HEK293 (cell line): ENCODE results near the gene ADIPOR2.
A peak's percentile ranks its signal among the peaks of the same experiment; 100 is the strongest.

Experiments
- FEZF1 ChIP-seq: fragments of 450-650 bp; formaldehyde crosslinking; IDR thresholded peaks from 2 replicates; pipeline ENCODE4 v1.5.1; 2016; ENCODE audit warnings: missing biosample characterization, missing genetic modification characterization
- MZF1 ChIP-seq: fragments of 450-650 bp; formaldehyde crosslinking; IDR thresholded peaks from 2 replicates; pipeline ENCODE4 v1.5.1; 2017; ENCODE audit warnings: missing biosample characterization, missing genetic modification characterization, borderline replicate concordance
- PRDM1 ChIP-seq: fragments of 450-650 bp; formaldehyde crosslinking; IDR thresholded peaks from 2 replicates; pipeline ENCODE4; 2016; ENCODE audit warnings: missing biosample characterization, missing genetic modification characterization
- RBAK ChIP-seq: fragments of 450-650 bp; formaldehyde crosslinking; IDR thresholded peaks from 2 replicates; pipeline ENCODE4 v1.5.1; 2016; ENCODE audit warnings: missing biosample characterization, missing genetic modification characterization
- SALL2 ChIP-seq: fragments of 450-650 bp; formaldehyde crosslinking; IDR thresholded peaks from 2 replicates; pipeline ENCODE4 v1.5.0; 2017; ENCODE audit warnings: missing biosample characterization, mild to moderate bottlenecking, missing genetic modification characterization, borderline replicate concordance
- SCRT2 ChIP-seq: fragments of 450-650 bp; formaldehyde crosslinking; IDR thresholded peaks from 2 replicates; pipeline ENCODE4 v1.5.1; 2016; ENCODE audit warnings: missing biosample characterization, missing genetic modification characterization
- YY1 ChIP-seq: fragments of 450-650 bp; formaldehyde crosslinking; IDR thresholded peaks from 2 replicates; pipeline ENCODE4 v1.5.1; 2018; ENCODE audit warnings: missing biosample characterization, missing genetic modification characterization
- ZBTB48 ChIP-seq: fragments of 450-650 bp; formaldehyde crosslinking; IDR thresholded peaks from 2 replicates; pipeline ENCODE4 v1.5.1; 2016; ENCODE audit warnings: missing biosample characterization, missing genetic modification characterization
- ZFP3 ChIP-seq: fragments of 450-650 bp; formaldehyde crosslinking; IDR thresholded peaks from 2 replicates; pipeline ENCODE4 v1.5.1; 2016; ENCODE audit warnings: low read depth, missing biosample characterization, missing genetic modification characterization
- ZIC2 ChIP-seq: fragments of 450-650 bp; formaldehyde crosslinking; IDR thresholded peaks from 2 replicates; pipeline ENCODE4 v1.5.1; 2016; ENCODE audit warnings: missing biosample characterization, missing genetic modification characterization
- ZNF169 ChIP-seq: fragments of 450-650 bp; formaldehyde crosslinking; IDR thresholded peaks from 2 replicates; pipeline ENCODE4 v1.5.1; 2016; ENCODE audit warnings: missing biosample characterization, missing genetic modification characterization
- ZNF221 ChIP-seq: fragments of 450-650 bp; formaldehyde crosslinking; IDR thresholded peaks from 2 replicates; pipeline ENCODE4 v1.5.1; 2017; ENCODE audit warnings: missing biosample characterization, missing genetic modification characterization, borderline replicate concordance
- ZNF266 ChIP-seq: fragments of 450-650 bp; formaldehyde crosslinking; IDR thresholded peaks from 2 replicates; pipeline ENCODE4 v1.5.1; 2016; ENCODE audit warnings: missing biosample characterization, missing genetic modification characterization, low read depth
- ZNF335 ChIP-seq: fragments of 450-650 bp; formaldehyde crosslinking; conservative IDR thresholded peaks from 2 replicates; pipeline ENCODE4 v1.5.1; 2016; ENCODE audit warnings: missing biosample characterization, missing genetic modification characterization
- ZNF366 ChIP-seq: fragments of 450-650 bp; formaldehyde crosslinking; conservative IDR thresholded peaks from 2 replicates; pipeline ENCODE4 v1.5.1; 2016; ENCODE audit warnings: missing biosample characterization, missing genetic modification characterization
- ZNF423 ChIP-seq: fragments of 450-650 bp; formaldehyde crosslinking; IDR thresholded peaks from 2 replicates; pipeline ENCODE4 v1.5.1; 2016; ENCODE audit warnings: missing biosample characterization, missing genetic modification characterization
- ZNF501 ChIP-seq: fragments of 450-650 bp; formaldehyde crosslinking; IDR thresholded peaks from 2 replicates; pipeline ENCODE4 v1.5.1; 2016; ENCODE audit warnings: missing biosample characterization, missing genetic modification characterization
- ZNF548 ChIP-seq: fragments of 450-650 bp; formaldehyde crosslinking; IDR thresholded peaks from 2 replicates; pipeline ENCODE4 v1.5.1; 2016; ENCODE audit warnings: missing biosample characterization, missing genetic modification characterization
- ZNF596 ChIP-seq: fragments of 450-650 bp; IDR thresholded peaks from 2 replicates; pipeline ENCODE4 v1.5.0; 2018; ENCODE audit warnings: missing biosample characterization, mild to moderate bottlenecking, missing genetic modification characterization, moderate library complexity
- ZNF623 ChIP-seq: fragments of 450-650 bp; formaldehyde crosslinking; IDR thresholded peaks from 2 replicates; pipeline ENCODE4 v1.5.1; 2016; ENCODE audit warnings: missing biosample characterization, missing genetic modification characterization
- ZNF629 ChIP-seq: fragments of 450-650 bp; formaldehyde crosslinking; IDR thresholded peaks from 2 replicates; pipeline ENCODE4 v1.5.1; 2017; ENCODE audit warnings: missing biosample characterization, missing genetic modification characterization
- ZNF707 ChIP-seq: fragments of 450-650 bp; formaldehyde crosslinking; IDR thresholded peaks from 2 replicates; pipeline ENCODE4 v1.5.1; 2016; ENCODE audit warnings: missing biosample characterization, missing genetic modification characterization
- ZNF791 ChIP-seq: fragments of 450-650 bp; formaldehyde crosslinking; IDR thresholded peaks from 2 replicates; pipeline ENCODE4 v1.5.1; 2016; ENCODE audit warnings: missing biosample characterization, missing genetic modification characterization
- ZNF792 ChIP-seq: fragments of 450-650 bp; formaldehyde crosslinking; IDR thresholded peaks from 2 replicates; pipeline ENCODE4 v1.5.1; 2016; ENCODE audit warnings: missing biosample characterization, missing genetic modification characterization
- TF ChIP-seq, protein P1 (sequence below): fragments of 450-650 bp; formaldehyde crosslinking; IDR thresholded peaks from 2 replicates; pipeline ENCODE4 v1.5.1; 2016; ENCODE audit warnings: missing biosample characterization, missing genetic modification characterization
- TF ChIP-seq, protein P2 (sequence below): fragments of 450-650 bp; formaldehyde crosslinking; IDR thresholded peaks from 2 replicates; pipeline ENCODE4 v1.5.1; 2016; ENCODE audit warnings: missing biosample characterization, missing genetic modification characterization
- TF ChIP-seq, protein P3 (sequence below): IDR thresholded peaks from 2 replicates; pipeline ENCODE4 v1.6.1; 2011; ENCODE audit warnings: mild to moderate bottlenecking, low read depth, low read length, borderline replicate concordance
- TF ChIP-seq, protein P4 (sequence below): fragments of 450-650 bp; formaldehyde crosslinking; IDR thresholded peaks from 2 replicates; pipeline ENCODE4 v1.5.1; 2016; ENCODE audit warnings: missing biosample characterization, missing genetic modification characterization
- TF ChIP-seq, protein P5 (sequence below): fragments of 450-650 bp; formaldehyde crosslinking; IDR thresholded peaks from 2 replicates; pipeline ENCODE4 v1.5.1; 2017; ENCODE audit warnings: missing biosample characterization, missing genetic modification characterization
- TF ChIP-seq, protein P6 (sequence below): fragments of 450-650 bp; formaldehyde crosslinking; IDR thresholded peaks from 2 replicates; pipeline ENCODE4 v1.5.1; 2016; ENCODE audit warnings: missing biosample characterization, missing genetic modification characterization
- TF ChIP-seq, protein P7 (sequence below): fragments of 450-650 bp; formaldehyde crosslinking; IDR thresholded peaks from 2 replicates; pipeline ENCODE4 v1.5.1; 2016; ENCODE audit warnings: missing biosample characterization, missing genetic modification characterization, borderline replicate concordance

Gene ADIPOR2

DNA sequence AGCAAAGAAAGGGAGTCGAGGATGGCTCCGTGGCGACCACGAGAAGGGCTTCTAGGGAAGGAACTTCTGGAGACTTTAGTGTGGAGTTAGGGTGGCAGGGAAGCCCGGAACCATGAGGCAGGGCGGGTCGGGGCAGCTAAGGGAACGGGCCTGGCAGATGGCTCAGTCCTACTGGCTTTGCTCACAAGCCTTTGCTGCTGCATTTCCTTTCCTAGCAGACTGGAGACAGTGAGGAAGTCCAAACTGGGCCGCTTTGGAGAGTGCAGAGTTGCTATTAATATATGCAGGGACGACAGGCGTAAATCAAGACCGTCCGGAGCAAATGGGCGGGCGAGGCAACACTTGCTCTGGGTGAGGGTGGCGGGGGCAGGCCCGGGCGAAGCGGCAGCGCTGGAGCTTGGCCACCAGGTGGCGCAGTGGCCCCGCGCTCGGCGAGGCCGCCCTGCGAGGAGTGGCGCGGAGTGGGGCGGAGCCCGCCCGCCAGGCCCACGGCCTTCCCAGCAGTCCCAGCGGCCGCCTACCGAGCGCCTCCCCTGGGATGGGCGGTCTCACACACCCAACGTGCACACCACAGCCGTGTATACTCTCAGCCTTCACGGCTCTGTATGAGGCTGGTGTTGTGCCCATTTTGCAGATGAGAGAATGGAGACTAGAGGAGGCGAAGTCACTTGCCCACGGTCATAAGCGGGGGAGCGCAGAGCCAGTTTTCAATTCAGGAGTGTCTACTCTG lies 105.1 kb downstream of the ADIPOR2 start (continued):
- TF ChIP-seq ZNF548 (tag by site-specific recombination): no peak
- no peak for TF ChIP-seq MZF1 (tag by site-specific recombination)
- TF ChIP-seq, protein P1, sequence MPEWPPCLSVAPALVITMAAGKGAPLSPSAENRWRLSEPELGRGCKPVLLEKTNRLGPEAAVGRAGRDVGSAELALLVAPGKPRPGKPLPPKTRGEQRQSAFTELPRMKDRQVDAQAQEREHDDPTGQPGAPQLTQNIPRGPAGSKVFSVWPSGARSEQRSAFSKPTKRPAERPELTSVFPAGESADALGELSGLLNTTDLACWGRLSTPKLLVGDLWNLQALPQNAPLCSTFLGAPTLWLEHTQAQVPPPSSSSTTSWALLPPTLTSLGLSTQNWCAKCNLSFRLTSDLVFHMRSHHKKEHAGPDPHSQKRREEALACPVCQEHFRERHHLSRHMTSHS (tag by site-specific recombination): no peak
- peak; percentile 78; the same call in 1 of the 2 replicates for TF ChIP-seq ZNF423 (tag by site-specific recombination)
- TF ChIP-seq ZNF792 (tag by site-specific recombination): no peak
- TF ChIP-seq ZNF501 (tag by site-specific recombination): no peak
- no peak for TF ChIP-seq ZNF366 (tag by site-specific recombination)
- no peak for TF ChIP-seq ZNF623 (tag by site-specific recombination)
- TF ChIP-seq ZNF266: no peak
- TF ChIP-seq ZFP3 (tag by site-specific recombination): peak; percentile 60; the same call in 1 of the 2 replicates
- TF ChIP-seq, protein P2, sequence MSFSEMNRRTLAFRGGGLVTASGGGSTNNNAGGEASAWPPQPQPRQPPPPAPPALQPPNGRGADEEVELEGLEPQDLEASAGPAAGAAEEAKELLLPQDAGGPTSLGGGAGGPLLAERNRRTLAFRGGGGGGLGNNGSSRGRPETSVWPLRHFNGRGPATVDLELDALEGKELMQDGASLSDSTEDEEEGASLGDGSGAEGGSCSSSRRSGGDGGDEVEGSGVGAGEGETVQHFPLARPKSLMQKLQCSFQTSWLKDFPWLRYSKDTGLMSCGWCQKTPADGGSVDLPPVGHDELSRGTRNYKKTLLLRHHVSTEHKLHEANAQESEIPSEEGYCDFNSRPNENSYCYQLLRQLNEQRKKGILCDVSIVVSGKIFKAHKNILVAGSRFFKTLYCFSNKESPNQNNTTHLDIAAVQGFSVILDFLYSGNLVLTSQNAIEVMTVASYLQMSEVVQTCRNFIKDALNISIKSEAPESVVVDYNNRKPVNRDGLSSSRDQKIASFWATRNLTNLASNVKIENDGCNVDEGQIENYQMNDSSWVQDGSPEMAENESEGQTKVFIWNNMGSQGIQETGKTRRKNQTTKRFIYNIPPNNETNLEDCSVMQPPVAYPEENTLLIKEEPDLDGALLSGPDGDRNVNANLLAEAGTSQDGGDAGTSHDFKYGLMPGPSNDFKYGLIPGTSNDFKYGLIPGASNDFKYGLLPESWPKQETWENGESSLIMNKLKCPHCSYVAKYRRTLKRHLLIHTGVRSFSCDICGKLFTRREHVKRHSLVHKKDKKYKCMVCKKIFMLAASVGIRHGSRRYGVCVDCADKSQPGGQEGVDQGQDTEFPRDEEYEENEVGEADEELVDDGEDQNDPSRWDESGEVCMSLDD (tag by site-specific recombination): no peak
- 0 out of 2 replicates have a peak, but pooled peaks have one; percentile 12 for TF ChIP-seq YY1 (tag by site-specific recombination)
- TF ChIP-seq ZNF596: no peak
- TF ChIP-seq ZIC2: peak; percentile 61
- TF ChIP-seq, protein P3, sequence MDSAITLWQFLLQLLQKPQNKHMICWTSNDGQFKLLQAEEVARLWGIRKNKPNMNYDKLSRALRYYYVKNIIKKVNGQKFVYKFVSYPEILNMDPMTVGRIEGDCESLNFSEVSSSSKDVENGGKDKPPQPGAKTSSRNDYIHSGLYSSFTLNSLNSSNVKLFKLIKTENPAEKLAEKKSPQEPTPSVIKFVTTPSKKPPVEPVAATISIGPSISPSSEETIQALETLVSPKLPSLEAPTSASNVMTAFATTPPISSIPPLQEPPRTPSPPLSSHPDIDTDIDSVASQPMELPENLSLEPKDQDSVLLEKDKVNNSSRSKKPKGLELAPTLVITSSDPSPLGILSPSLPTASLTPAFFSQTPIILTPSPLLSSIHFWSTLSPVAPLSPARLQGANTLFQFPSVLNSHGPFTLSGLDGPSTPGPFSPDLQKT: no peak
- TF ChIP-seq, protein P4, sequence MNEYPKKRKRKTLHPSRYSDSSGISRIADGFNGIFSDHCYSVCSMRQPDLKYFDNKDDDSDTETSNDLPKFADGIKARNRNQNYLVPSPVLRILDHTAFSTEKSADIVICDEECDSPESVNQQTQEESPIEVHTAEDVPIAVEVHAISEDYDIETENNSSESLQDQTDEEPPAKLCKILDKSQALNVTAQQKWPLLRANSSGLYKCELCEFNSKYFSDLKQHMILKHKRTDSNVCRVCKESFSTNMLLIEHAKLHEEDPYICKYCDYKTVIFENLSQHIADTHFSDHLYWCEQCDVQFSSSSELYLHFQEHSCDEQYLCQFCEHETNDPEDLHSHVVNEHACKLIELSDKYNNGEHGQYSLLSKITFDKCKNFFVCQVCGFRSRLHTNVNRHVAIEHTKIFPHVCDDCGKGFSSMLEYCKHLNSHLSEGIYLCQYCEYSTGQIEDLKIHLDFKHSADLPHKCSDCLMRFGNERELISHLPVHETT (tag by site-specific recombination): no peak
- TF ChIP-seq SCRT2 (tag by site-specific recombination): peak; percentile 17; the same call in 1 of the 2 replicates
- no peak for TF ChIP-seq SALL2 (tag by site-specific recombination)
- no peak for TF ChIP-seq FEZF1 (tag by site-specific recombination)
- TF ChIP-seq, protein P5, sequence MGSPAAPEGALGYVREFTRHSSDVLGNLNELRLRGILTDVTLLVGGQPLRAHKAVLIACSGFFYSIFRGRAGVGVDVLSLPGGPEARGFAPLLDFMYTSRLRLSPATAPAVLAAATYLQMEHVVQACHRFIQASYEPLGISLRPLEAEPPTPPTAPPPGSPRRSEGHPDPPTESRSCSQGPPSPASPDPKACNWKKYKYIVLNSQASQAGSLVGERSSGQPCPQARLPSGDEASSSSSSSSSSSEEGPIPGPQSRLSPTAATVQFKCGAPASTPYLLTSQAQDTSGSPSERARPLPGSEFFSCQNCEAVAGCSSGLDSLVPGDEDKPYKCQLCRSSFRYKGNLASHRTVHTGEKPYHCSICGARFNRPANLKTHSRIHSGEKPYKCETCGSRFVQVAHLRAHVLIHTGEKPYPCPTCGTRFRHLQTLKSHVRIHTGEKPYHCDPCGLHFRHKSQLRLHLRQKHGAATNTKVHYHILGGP (tag by site-specific recombination): no peak
- no peak for TF ChIP-seq ZNF169 (tag by site-specific recombination)
- no peak for TF ChIP-seq ZNF707
- no peak for TF ChIP-seq ZNF221
- TF ChIP-seq, protein P6, sequence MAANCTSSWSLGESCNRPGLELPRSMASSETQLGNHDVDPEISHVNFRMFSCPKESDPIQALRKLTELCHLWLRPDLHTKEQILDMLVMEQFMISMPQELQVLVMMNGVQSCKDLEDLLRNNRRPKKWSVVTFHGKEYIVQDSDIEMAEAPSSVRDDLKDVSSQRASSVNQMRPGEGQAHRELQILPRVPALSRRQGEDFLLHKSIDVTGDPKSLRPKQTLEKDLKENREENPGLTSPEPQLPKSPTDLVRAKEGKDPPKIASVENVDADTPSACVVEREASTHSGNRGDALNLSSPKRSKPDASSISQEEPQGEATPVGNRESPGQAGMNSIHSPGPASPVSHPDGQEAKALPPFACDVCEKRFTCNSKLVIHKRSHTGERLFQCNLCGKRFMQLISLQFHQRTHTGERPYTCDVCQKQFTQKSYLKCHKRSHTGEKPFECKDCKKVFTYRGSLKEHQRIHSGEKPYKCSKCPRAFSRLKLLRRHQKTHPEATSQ (tag by site-specific recombination): 0 out of 2 replicates have a peak, but pooled peaks have one; percentile 18
- no peak for TF ChIP-seq PRDM1
- TF ChIP-seq RBAK (tag by site-specific recombination): no peak
- TF ChIP-seq ZNF629 (tag by site-specific recombination): no peak
- TF ChIP-seq ZBTB48 (tag by site-specific recombination): no peak
- TF ChIP-seq ZNF335 (tag by site-specific recombination): peak; percentile 94
- no peak for TF ChIP-seq ZNF791
- TF ChIP-seq, protein P7, sequence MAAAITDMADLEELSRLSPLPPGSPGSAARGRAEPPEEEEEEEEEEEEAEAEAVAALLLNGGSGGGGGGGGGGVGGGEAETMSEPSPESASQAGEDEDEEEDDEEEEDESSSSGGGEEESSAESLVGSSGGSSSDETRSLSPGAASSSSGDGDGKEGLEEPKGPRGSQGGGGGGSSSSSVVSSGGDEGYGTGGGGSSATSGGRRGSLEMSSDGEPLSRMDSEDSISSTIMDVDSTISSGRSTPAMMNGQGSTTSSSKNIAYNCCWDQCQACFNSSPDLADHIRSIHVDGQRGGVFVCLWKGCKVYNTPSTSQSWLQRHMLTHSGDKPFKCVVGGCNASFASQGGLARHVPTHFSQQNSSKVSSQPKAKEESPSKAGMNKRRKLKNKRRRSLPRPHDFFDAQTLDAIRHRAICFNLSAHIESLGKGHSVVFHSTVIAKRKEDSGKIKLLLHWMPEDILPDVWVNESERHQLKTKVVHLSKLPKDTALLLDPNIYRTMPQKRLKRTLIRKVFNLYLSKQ: no peak
